K562 (cell line): ENCODE measurements around the gene ZNF296. TPM values are rescaled to one million over a fixed set of nuclear protein-coding genes. Genes with fewer than 3 reads are reported as not detected.
A peak's percentile ranks its signal among the peaks of the same experiment; 100 is the strongest.

ENCODE experiments used
- ATAC-seq: fragments of 200-7000 bp; cut with Tn5 transposase; 3 replicates; pipeline ENCODE4 v1.9.1; 2020; ENCODE audit warnings: moderate library complexity
- BruUV-seq: library from RNA; stranded (reverse); fragments of 400-500 nt; replicated peaks from 2 replicates; lab custom pipeline; 2021; lab: Mats Ljungman, UMichigan
- CTCF ChIA-PET: fragments of 300-600 bp; formaldehyde crosslinking; extraction: SDS; loops from one replicate; lab custom pipeline; 2021; ENCODE audit warnings: low intra/inter-chr PET ratio; lab: Yijun Ruan, JAX
- POLR2A ChIA-PET: fragments of 300-600, 350-650 bp; sonication (Branson Sonifier 250); formaldehyde crosslinking; extraction: SDS; loops from one replicate; lab custom pipeline; 2021; ENCODE audit warnings: antibody characterized with exemption, inconsistent platforms; lab: Yijun Ruan, JAX
- DNase-seq, 4 experiments: peaks; one replicate each; pipeline versions ENCODE4 v3.0.0 to v3.0.0-alpha.2; 2011 to 2018; ENCODE audit warnings: low spot score in 3 of 4, mixed read lengths in 3 of 4; ENCODE audit errors: extremely low read depth in 1 of 4
- FAIRE-seq: peaks from 2 replicates; lab custom pipeline; 2011; peaks lifted over from hg19 to GRCh38; lab: Jason Lieb, UNC
- H2AFZ ChIP-seq: 2 replicates; pipeline ENCODE4 v1.6.0; 2011; ENCODE audit warnings: low read depth, low read length, control low read depth, inconsistent platforms
- H3K27ac ChIP-seq: fragments of 200-600 bp; 3 replicates; pipeline ENCODE4 v1.8.0; 2011; ENCODE audit warnings: low read depth, mild to moderate bottlenecking, control low read depth, inconsistent platforms, low read length, moderate library complexity, mixed read lengths; ENCODE audit errors: extremely low read depth
- H3K27me3 ChIP-seq, 2 experiments: fragments of 300-600 bp in 1 of 2; 2 replicates in 1 of 2; 3 replicates in 1 of 2; pipeline versions ENCODE4 v1.6.0 to v1.8.0; 2011; ENCODE audit warnings: inconsistent platforms in 2 of 2, low read length in 2 of 2, mild to moderate bottlenecking in 1 of 2, mixed read lengths in 1 of 2, moderate library complexity in 1 of 2; ENCODE audit not compliant: control insufficient read depth in 2 of 2, insufficient read depth in 2 of 2
- H3K36me3 ChIP-seq: fragments of 300-600 bp; 3 replicates; pipeline ENCODE4 v1.8.0; 2011; ENCODE audit warnings: mild to moderate bottlenecking, low read length, inconsistent platforms; ENCODE audit not compliant: control insufficient read depth, insufficient read depth
- H3K4me1 ChIP-seq, 2 experiments: fragments of 200-600 bp in 1 of 2; replicated peaks in 1 of 2; 2 replicates in 1 of 2; 3 replicates in 1 of 2; pipeline versions ENCODE4 v1.5.1 to v1.8.0; 2011; ENCODE audit warnings: inconsistent platforms in 2 of 2, low read length in 2 of 2, mild to moderate bottlenecking in 1 of 2, mixed read lengths in 1 of 2, moderate library complexity in 1 of 2; ENCODE audit not compliant: control insufficient read depth in 2 of 2, insufficient read depth in 2 of 2
- H3K4me2 ChIP-seq: 2 replicates; pipeline ENCODE4 v1.6.1; 2011; ENCODE audit warnings: low read length, control low read depth, inconsistent platforms, mixed read lengths; ENCODE audit not compliant: insufficient read depth
- H3K4me3 ChIP-seq: fragments of 200-600 bp; sonication (generic), shearing (Covaris generic); 2 replicates; pipeline ENCODE4 v1.5.1; 2016; ENCODE audit warnings: control low read depth, inconsistent platforms
- H3K79me2 ChIP-seq: fragments of 200-600 bp; 3 replicates; pipeline ENCODE4 v1.8.0; 2011; ENCODE audit warnings: low read length, inconsistent platforms; ENCODE audit not compliant: control insufficient read depth, insufficient read depth
- H3K9ac ChIP-seq, 2 experiments: 2 replicates each; pipeline versions ENCODE4 v1.6.0 to v1.6.1; 2011; ENCODE audit warnings: low read depth in 2 of 2, low read length in 2 of 2, control low read depth in 1 of 2, inconsistent platforms in 1 of 2, mild to moderate bottlenecking in 1 of 2, mixed read lengths in 1 of 2; ENCODE audit not compliant: insufficient read depth in 1 of 2
- H3K9me1 ChIP-seq: one replicate; pipeline ENCODE4 v1.6.0; 2011; ENCODE audit warnings: inconsistent platforms, mild to moderate bottlenecking, low read length, moderate library complexity; ENCODE audit not compliant: control insufficient read depth, insufficient read depth
- H3K9me3 ChIP-seq: replicated peaks from 2 replicates; pipeline ENCODE4 v1.5.1; 2011; ENCODE audit warnings: low read depth, low read length, inconsistent platforms; ENCODE audit not compliant: control insufficient read depth, insufficient read depth
- H4K20me1 ChIP-seq: replicated peaks from 2 replicates; pipeline ENCODE4 v1.6.1; 2011; ENCODE audit warnings: low read length, inconsistent platforms, mixed read lengths; ENCODE audit not compliant: control insufficient read depth, insufficient read depth
- ARID1B ChIP-seq: fragments of 450-650 bp; IDR thresholded peaks from 2 replicates; pipeline ENCODE4 v1.6.1; 2016; ENCODE audit warnings: antibody characterized with exemption, mild to moderate bottlenecking, inconsistent platforms
- ARNT ChIP-seq, 2 experiments: fragments of 450-650 bp; IDR thresholded peaks; 2 replicates each; pipeline ENCODE4 v1.6.1; 2016; ENCODE audit warnings: mild to moderate bottlenecking in 1 of 2
- CBFA2T3 ChIP-seq: fragments of 450-650 bp; IDR thresholded peaks from 2 replicates; pipeline ENCODE4 v1.6.1; 2017
- DPF2 ChIP-seq: fragments of 450-650 bp; IDR thresholded peaks from 2 replicates; pipeline ENCODE4 v1.6.1; 2016
- ELK3 ChIP-seq: fragments of 450-650 bp; formaldehyde crosslinking; IDR thresholded peaks from 2 replicates; pipeline ENCODE4 v1.4.0; 2020; ENCODE audit warnings: mild to moderate bottlenecking
- MED1 ChIP-seq: sonication (generic); formaldehyde crosslinking; IDR thresholded peaks from 2 replicates; pipeline ENCODE4 v1.8.1; 2023; ENCODE audit warnings: missing genetic modification reagents, borderline replicate concordance
- TCF3 ChIP-seq: sonication (generic); formaldehyde crosslinking; IDR thresholded peaks from 2 replicates; pipeline ENCODE4 v1.4.0; 2020; ENCODE audit warnings: mild to moderate bottlenecking, missing genetic modification reagents
- XRCC5 ChIP-seq: fragments of 200-400 bp; formaldehyde crosslinking; IDR thresholded peaks from 2 replicates; pipeline ENCODE4 v1.6.1; 2017; ENCODE audit warnings: low read depth, mild to moderate bottlenecking, low read length
- ZBTB1 ChIP-seq: sonication (generic); formaldehyde crosslinking; IDR thresholded peaks from 2 replicates; pipeline ENCODE4 v1.8.1; 2023; ENCODE audit warnings: missing genetic modification reagents, low read depth, mild to moderate bottlenecking, borderline replicate concordance
- ZFP1 ChIP-seq: fragments of 450-650 bp; formaldehyde crosslinking; IDR thresholded peaks from 2 replicates; pipeline ENCODE4 v1.4.0; 2020; ENCODE audit warnings: mild to moderate bottlenecking, mixed read lengths
- ZNF134 ChIP-seq: fragments of 250-450 bp; sonication (Bioruptor Pico); conservative IDR thresholded peaks from 2 replicates; pipeline ENCODE4 v1.4.0; 2020
- ZNF274 ChIP-seq: IDR thresholded peaks from 2 replicates; pipeline ENCODE4 v1.6.1; 2011; ENCODE audit warnings: low read depth, mild to moderate bottlenecking, low read length, moderate library complexity, borderline replicate concordance
- ZNF766 ChIP-seq: fragments of 200-800 bp; sonication (Bioruptor generic); conservative IDR thresholded peaks from 2 replicates; pipeline ENCODE4 v1.6.1; 2016; ENCODE audit warnings: missing genetic modification characterization, missing compliant biosample characterization
- ZNF79 ChIP-seq: fragments of 250-450 bp; sonication (Bioruptor Pico); IDR thresholded peaks from 2 replicates; pipeline ENCODE4 v1.4.0; 2020; ENCODE audit warnings: low read depth, mild to moderate bottlenecking, moderate library complexity
- WGBS: fragments of 100-300 bp; shearing (Covaris generic); methylation state at CpG from one replicate; pipeline ENCODE4 v1.1.6; 2016; ENCODE audit warnings: low coverage, mixed read lengths; ENCODE audit not compliant: insufficient coverage; ENCODE audit errors: missing lambda C conversion rate; 5-methylcytosine and 5-hydroxymethylcytosine counted together
- in situ Hi-C: fragments of 300-500 bp; cut with MboI; formaldehyde crosslinking; loops from 4 replicates; pipeline ENCODE4 v1.15.0; 2018; ENCODE audit warnings: inconsistent platforms, mixed read lengths
- intact Hi-C: fragments of 100-400 bp; cut with micrococcal nuclease; formaldehyde crosslinking; loops from 2 replicates; pipeline ENCODE4 v1.14.2; 2022
- polyA plus RNA-seq, 8 experiments: library from polyadenylated mRNA; depleted of rRNA in 4 of 8; stranded (reverse) in 5 of 8; unstranded in 3 of 8; fragments of >200 nt; fragmentation: Nextera tagmentation in 2 of 8; fragmentation: Illumina TruSeq in 1 of 8; extraction: Ambion mirVana in 2 of 8; extraction: Trizol in 1 of 8; gene quantifications; 2 replicates each; pipeline versions ENCODE4 v1.2.1 to v1.2.3, GENCODE V29; 2011 to 2014; ENCODE audit warnings: inconsistent platforms in 1 of 8, missing spikeins in 1 of 8
- total RNA-seq, 7 experiments: library from RNA; depleted of rRNA in 6 of 7; stranded (reverse); fragments of >200 nt in 6 of 7; fragmentation: Illumina TruSeq in 2 of 7; extraction: Trizol in 2 of 7; gene quantifications; 2 replicates each; pipeline versions ENCODE4 v1.2.1 to v1.2.3, GENCODE V29; 2011 to 2021; ENCODE audit warnings: low replicate concordance in 1 of 7

ZNF296 gene
- total and polyA plus RNA-seq, 9 of the 15 experiments (the other 6 are each of a cell fraction or from before 2014, with no cell fraction given), result 0.03 to 8.8 (median 0.47) TPM; not detected in 1

GRCh38 chr19:45051929-45052579, 24.2 kb downstream of the ZNF296 start:
- ATAC-seq, result no peak
- no peak overlapping the region for H3K27ac ChIP-seq
- H3K4me1 ChIP-seq, result peaks cover 3 to 10% of the 10 kb centered on the region in 2 experiments; a peak in 3 of 5 replicates
- BruUV-seq, result no TSS peak
- in situ Hi-C loops, result loop anchor here (10.0 kb wide), 1 partner anchor 157 kb away; the partner anchor contains the start of gene TOMM40
- no peaks in the 10 kb centered on the region for H3K9me1 ChIP-seq
- H3K9ac ChIP-seq, result peak overlapping the region in 1 of 2 experiments; percentile 40; a peak in 1 of 4 replicates
- no peak overlapping the region for H3K4me3 ChIP-seq
- no peak overlapping the region for H3K4me2 ChIP-seq
- no peaks in the 10 kb centered on the region for H3K9me3 ChIP-seq
- intact Hi-C loops, result no loop called here
- H3K36me3 ChIP-seq, result peaks cover 74% of the 10 kb centered on the region; the same call in 2 of the 3 replicates
- H3K27me3 ChIP-seq, result no peaks in the 10 kb centered on the region
- FAIRE-seq, result no peak
- 75% methylated on average over 9 of the region's 9 CpGs for WGBS
- no peak for DNase-seq
- TF ChIP-seq ZNF79 (CRISPR knock-in tag), result no peak
- TF ChIP-seq ZNF274, result no peak
- no peak for TF ChIP-seq XRCC5
- no peak for TF ChIP-seq ARID1B
- no peak for TF ChIP-seq ZBTB1 (CRISPR knock-in tag)
- TF ChIP-seq ZNF766 (CRISPR knock-in tag), result no peak
- TF ChIP-seq DPF2, result no peak
- TF ChIP-seq ZNF134 (CRISPR knock-in tag), result no peak
- TF ChIP-seq CBFA2T3, result no peak
- TF ChIP-seq MED1 (CRISPR knock-in tag), result no peak
- TF ChIP-seq TCF3 (CRISPR knock-in tag), result no peak
- TF ChIP-seq ARNT (IDR thresholded peaks at IDR 0.05), result no peak
- no peak for TF ChIP-seq ZFP1 (CRISPR knock-in tag)
- no peak for TF ChIP-seq ELK3
- TF ChIP-seq, all 486 proteins: peak for 0
- ChIA-PET CTCF (no interaction called here), POLR2A (interaction anchor here (1.4 to 1.6 kb wide), 2 partner anchors 8 to 41 kb away, joined by 4 read pairs; partner anchors contain the start of gene PPP1R37)
- Histone ChIP-seq H3K79me2 (peaks cover 39% of the 10 kb centered on the region), H4K20me1 (peaks cover 17% of the 10 kb centered on the region), H2AFZ (no peak overlapping the region)
